ENCODE data around the gene ITGBL1. TPM values are rescaled to one million over a fixed set of nuclear protein-coding genes. Genes with fewer than 3 reads are reported as not detected.
"Not testable (repeated sequence)": the region's sequence is repeated elsewhere in the genome, so short reads cannot be mapped to it uniquely, and the experiment has no call there.

The ITGBL1 gene
- total RNA-seq, 4 donors from 2014 or later: 0.83 to 28.0 (median 3.0) TPM

DNA sequence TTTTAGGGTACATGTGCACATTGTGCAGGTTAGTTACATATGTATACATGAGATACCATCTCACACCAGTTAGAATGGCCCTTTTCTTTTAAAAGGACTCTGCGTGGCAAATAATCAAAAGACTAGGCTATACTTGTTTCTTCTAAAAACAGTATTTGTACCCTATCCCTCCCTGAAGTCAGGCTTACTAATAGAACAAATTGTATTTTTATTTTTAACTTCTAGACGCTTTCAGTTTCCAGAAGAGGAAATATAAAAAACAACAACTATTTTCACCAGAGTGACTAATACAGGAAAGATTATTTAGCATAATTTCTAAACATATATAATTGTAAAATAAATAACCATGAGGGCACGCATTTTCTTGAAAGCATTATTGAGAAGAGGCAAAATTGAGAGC is 83.6 kb downstream of the ITGBL1 start:
- intact Hi-C loops (cut with DNase I): no loop called here
- no peaks in the 10 kb centered on the region for H3K36me3 ChIP-seq

DNA sequence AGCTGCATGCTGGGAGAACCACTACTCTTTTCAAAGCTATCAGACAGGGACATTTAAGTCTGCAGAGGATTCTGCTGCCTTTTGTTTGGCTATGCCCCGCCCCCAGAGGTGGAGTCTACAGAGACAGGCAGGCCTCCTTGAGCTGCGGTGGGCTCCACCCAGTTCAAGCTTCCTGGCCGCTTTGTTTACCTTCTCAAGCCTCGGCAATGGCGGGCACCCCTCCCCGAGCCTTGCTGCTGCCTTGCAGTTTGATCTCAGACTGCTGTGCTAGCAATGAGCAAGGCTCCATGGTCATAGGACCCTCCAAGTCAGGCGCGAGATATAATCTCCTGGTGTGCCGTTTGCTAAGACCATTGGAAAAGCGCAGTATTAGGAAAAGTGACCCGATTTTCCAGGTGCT is 92.1 kb downstream of the ITGBL1 start:
- intact Hi-C loops (cut with DNase I); H3K27ac ChIP-seq; H3K9me3 ChIP-seq; H3K27me3 ChIP-seq; DNase-seq; H3K36me3 ChIP-seq; H3K4me3 ChIP-seq; H3K4me1 ChIP-seq: not testable (repeated sequence)
- WGBS, 2 donors: 86 to 100% methylated on average over 2 to 9 of the region's 11 CpGs

More for the DNA sequence above, 83.6 kb downstream of the ITGBL1 start:
- no peaks in the 10 kb centered on the region for H3K9me3 ChIP-seq
- WGBS, 2 donors: 59 to 63% methylated on average over 3 of the region's 3 CpGs
- DNase-seq: no peak
- H3K27ac ChIP-seq: no peak overlapping the region
- H3K27me3 ChIP-seq: no peaks in the 10 kb centered on the region
- TF ChIP-seq, protein P1, sequence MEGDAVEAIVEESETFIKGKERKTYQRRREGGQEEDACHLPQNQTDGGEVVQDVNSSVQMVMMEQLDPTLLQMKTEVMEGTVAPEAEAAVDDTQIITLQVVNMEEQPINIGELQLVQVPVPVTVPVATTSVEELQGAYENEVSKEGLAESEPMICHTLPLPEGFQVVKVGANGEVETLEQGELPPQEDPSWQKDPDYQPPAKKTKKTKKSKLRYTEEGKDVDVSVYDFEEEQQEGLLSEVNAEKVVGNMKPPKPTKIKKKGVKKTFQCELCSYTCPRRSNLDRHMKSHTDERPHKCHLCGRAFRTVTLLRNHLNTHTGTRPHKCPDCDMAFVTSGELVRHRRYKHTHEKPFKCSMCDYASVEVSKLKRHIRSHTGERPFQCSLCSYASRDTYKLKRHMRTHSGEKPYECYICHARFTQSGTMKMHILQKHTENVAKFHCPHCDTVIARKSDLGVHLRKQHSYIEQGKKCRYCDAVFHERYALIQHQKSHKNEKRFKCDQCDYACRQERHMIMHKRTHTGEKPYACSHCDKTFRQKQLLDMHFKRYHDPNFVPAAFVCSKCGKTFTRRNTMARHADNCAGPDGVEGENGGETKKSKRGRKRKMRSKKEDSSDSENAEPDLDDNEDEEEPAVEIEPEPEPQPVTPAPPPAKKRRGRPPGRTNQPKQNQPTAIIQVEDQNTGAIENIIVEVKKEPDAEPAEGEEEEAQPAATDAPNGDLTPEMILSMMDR (IDR thresholded peaks at IDR 0.05): no peak
- no peak for TF ChIP-seq POLR2A (IDR thresholded peaks at IDR 0.05)
- no peaks in the 10 kb centered on the region for H3K4me1 ChIP-seq
- H3K4me3 ChIP-seq: no peak overlapping the region

- TF ChIP-seq POLR2A (IDR thresholded peaks at IDR 0.05): no peak
- TF ChIP-seq, protein P1 (IDR thresholded peaks at IDR 0.05): no peak
- 95 to 100% methylated on average over 4 to 9 of the region's 9 CpGs for WGBS, 2 donors
- no peak for DNase-seq
- intact Hi-C loops (cut with DNase I): no loop called here
- Histone ChIP-seq H3K27me3 (no peaks in the 10 kb centered on the region), H3K36me3 (no peaks in the 10 kb centered on the region), H3K4me3 (no peak overlapping the region), H3K9me3 (no peaks in the 10 kb centered on the region), H3K4me1 (no peaks in the 10 kb centered on the region), H3K27ac (no peak overlapping the region)
Observed at GRCh38 chr13:101544979-101545378, 92.5 kb downstream of the ITGBL1 start.

DNA sequence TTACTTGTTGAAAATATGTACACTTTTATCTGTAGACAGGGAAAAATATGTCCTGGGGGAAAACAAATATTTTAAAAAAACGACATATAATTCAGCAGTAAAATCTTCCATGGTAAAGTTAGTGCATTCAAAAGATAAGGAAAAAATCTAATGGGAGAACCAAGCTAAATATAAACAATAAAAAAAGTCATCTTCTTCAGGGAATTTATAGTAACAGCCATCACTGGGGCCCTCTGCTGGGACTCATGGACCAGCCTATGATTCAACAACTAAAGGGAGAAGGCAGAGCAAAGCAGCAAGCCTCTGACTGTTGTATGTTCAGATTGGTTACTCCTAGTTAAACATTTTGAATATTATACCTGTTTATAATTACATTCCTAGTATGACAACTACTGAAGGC is 93.0 kb downstream of the ITGBL1 start:
- no peak overlapping the region for H3K4me3 ChIP-seq
- TF ChIP-seq, protein P1 (IDR thresholded peaks at IDR 0.05): no peak
- TF ChIP-seq POLR2A (IDR thresholded peaks at IDR 0.05): no peak
- H3K36me3 ChIP-seq: no peaks in the 10 kb centered on the region
- no peaks in the 10 kb centered on the region for H3K9me3 ChIP-seq
- intact Hi-C loops (cut with DNase I): no loop called here
- no peak overlapping the region for H3K27ac ChIP-seq
- H3K27me3 ChIP-seq: no peaks in the 10 kb centered on the region
- 30 to 31% methylated on average over 1 of the region's 1 CpG for WGBS, 2 donors
- no peak for DNase-seq
- no peaks in the 10 kb centered on the region for H3K4me1 ChIP-seq

GRCh38 chr13:101552286-101552685 is 99.8 kb downstream of the ITGBL1 start:
- intact Hi-C loops (cut with DNase I): no loop called here
- no peak overlapping the region for H3K4me3 ChIP-seq
- H3K27me3 ChIP-seq: no peaks in the 10 kb centered on the region
- no peaks in the 10 kb centered on the region for H3K9me3 ChIP-seq
- TF ChIP-seq, protein P1 (IDR thresholded peaks at IDR 0.05): no peak
- no peak for TF ChIP-seq POLR2A (IDR thresholded peaks at IDR 0.05)
- no peaks in the 10 kb centered on the region for H3K36me3 ChIP-seq
- WGBS, 2 donors: 46 to 50% methylated on average over 1 of the region's 1 CpG
- no peaks in the 10 kb centered on the region for H3K4me1 ChIP-seq
- no peak for DNase-seq
- H3K27ac ChIP-seq: no peak overlapping the region

DNA sequence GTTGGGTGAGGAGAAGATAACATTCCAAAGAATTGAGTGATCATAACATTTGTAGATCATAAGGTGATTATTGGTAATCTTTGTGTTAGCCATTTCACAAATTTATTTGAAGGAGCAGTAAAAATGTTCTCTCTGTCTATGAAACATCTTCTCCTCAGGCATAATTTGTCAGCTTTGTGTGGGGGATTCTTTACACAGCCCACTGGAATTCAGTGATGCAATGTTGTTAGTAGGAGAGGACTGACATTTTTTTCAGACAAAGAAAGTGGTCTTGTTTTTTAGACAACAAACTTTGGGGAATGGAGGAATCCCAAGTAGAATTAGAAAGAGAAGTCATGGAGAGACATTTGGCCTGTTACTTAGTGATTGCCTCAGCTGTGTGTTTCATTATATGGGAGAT is 100.3 kb downstream of the ITGBL1 start:
- intact Hi-C loops (cut with DNase I): no loop called here
- H3K4me3 ChIP-seq: no peak overlapping the region
- no peak overlapping the region for H3K27ac ChIP-seq
- no peaks in the 10 kb centered on the region for H3K27me3 ChIP-seq
- no peak for DNase-seq
- H3K9me3 ChIP-seq: no peaks in the 10 kb centered on the region
- no peaks in the 10 kb centered on the region for H3K36me3 ChIP-seq
- no peaks in the 10 kb centered on the region for H3K4me1 ChIP-seq
- TF ChIP-seq, protein P1 (IDR thresholded peaks at IDR 0.05): no peak
- no peak for TF ChIP-seq POLR2A (IDR thresholded peaks at IDR 0.05)
